HCT116 (cell line): ENCODE measurements around the gene TMOD4. TPM values are rescaled to one million over a fixed set of nuclear protein-coding genes. Genes with fewer than 3 reads are reported as not detected.
A peak's percentile ranks its signal among the peaks of the same experiment; 100 is the strongest.

ENCODE experiments used
- ATAC-seq: fragments of 200-7000 bp; cut with Tn5 transposase; 2 replicates; pipeline ENCODE4 v1.9.1; 2020; ENCODE audit warnings: mild to moderate bottlenecking, moderate library complexity
- BruUV-seq: library from RNA; stranded (reverse); fragments of 400-500 nt; replicated peaks from 2 replicates; lab custom pipeline; 2021; lab: Mats Ljungman, UMichigan
- CTCF ChIA-PET: fragments of 300-600 bp; sonication (Branson Sonifier 250); formaldehyde crosslinking; loops from one replicate; lab custom pipeline; 2021; ENCODE audit warnings: antibody characterized with exemption; lab: Charles Lee
- POLR2A ChIA-PET: fragments of 300-600, 350-600 bp; sonication (Branson Sonifier 250); formaldehyde crosslinking; loops from one replicate; lab custom pipeline; 2021; ENCODE audit warnings: antibody characterized with exemption; lab: Charles Lee
- RAD21 ChIA-PET, 2 experiments: fragments of 300-600 bp; sonication (Branson Sonifier 250); formaldehyde crosslinking; loops; one replicate each; lab custom pipeline; 2023; ENCODE audit warnings: low total read pairs in 2 of 2; ENCODE audit not compliant: uncharacterized antibody in 2 of 2, unreplicated experiment in 2 of 2, low non-redundant PET in 1 of 2; lab: Charles Lee
- DNase-seq: peaks from one replicate; pipeline ENCODE4 v3.0.0-alpha.2; 2010; ENCODE audit warnings: low read depth, low spot score
- H2AFZ ChIP-seq: fragments of 200-600 bp; shearing (Covaris generic), sonication (generic); 2 replicates; pipeline ENCODE4 v1.6.1; 2017; ENCODE audit warnings: low read depth, mixed run types, mixed read lengths, antibody characterized with exemption, low read length; ENCODE audit not compliant: poor library complexity, severe bottlenecking
- H3K27ac ChIP-seq: 2 replicates; pipeline ENCODE4 v1.5.1; 2012; ENCODE audit warnings: low read depth, low read length
- H3K27me3 ChIP-seq: fragments of 200-600 bp; sonication (generic); 2 replicates; pipeline ENCODE4 v1.6.1; 2016; ENCODE audit warnings: mixed run types, low read length, mixed read lengths; ENCODE audit not compliant: insufficient read depth
- H3K36me3 ChIP-seq, 2 experiments: fragments of 200-500 bp in 1 of 2; fragments of 200-600 bp in 1 of 2; sonication (Bioruptor generic) in 1 of 2; sonication (generic) in 1 of 2; 2 replicates each; pipeline versions ENCODE4 v1.5.1 to v1.6.1; 2014 to 2016; ENCODE audit warnings: low read length in 2 of 2, inconsistent platforms in 1 of 2, mixed read lengths in 1 of 2, mixed run types in 1 of 2; ENCODE audit not compliant: insufficient read depth in 2 of 2, control insufficient read depth in 1 of 2
- H3K4me1 ChIP-seq, 2 experiments: fragments of 200-600 bp in 1 of 2; sonication (generic) in 1 of 2; 2 replicates each; pipeline versions ENCODE4 v1.5.1 to v1.6.1; 2012 to 2017; ENCODE audit warnings: low read length in 2 of 2, inconsistent platforms in 1 of 2, mild to moderate bottlenecking in 1 of 2, mixed read lengths in 1 of 2, mixed run types in 1 of 2, moderate library complexity in 1 of 2; ENCODE audit not compliant: insufficient read depth in 2 of 2, control insufficient read depth in 1 of 2
- H3K4me2 ChIP-seq: fragments of 200-600 bp; sonication (generic); 2 replicates; pipeline ENCODE4 v1.6.1; 2017; ENCODE audit warnings: mixed run types, low read length, mixed read lengths
- H3K4me3 ChIP-seq, 2 experiments: fragments of 200-600 bp in 1 of 2; sonication (generic) in 1 of 2; replicated peaks in 1 of 2; 2 replicates each; pipeline ENCODE4 v1.5.1; 2011 to 2016; ENCODE audit warnings: low read length in 2 of 2, control low read depth in 1 of 2, low read depth in 1 of 2, mild to moderate bottlenecking in 1 of 2, mixed read lengths in 1 of 2, mixed run types in 1 of 2
- H3K79me2 ChIP-seq: fragments of 200-600 bp; sonication (generic); 2 replicates; pipeline ENCODE4 v1.6.1; 2017; ENCODE audit warnings: mild to moderate bottlenecking, mixed run types, low read length, moderate library complexity, mixed read lengths; ENCODE audit not compliant: insufficient read depth
- H3K9ac ChIP-seq: fragments of 200-600 bp; sonication (generic); 2 replicates; pipeline ENCODE4 v1.6.1; 2016; ENCODE audit warnings: low read length, mixed read lengths
- H3K9me2 ChIP-seq: fragments of 200-600 bp; sonication (generic), shearing (Covaris generic); 2 replicates; pipeline ENCODE4 v1.6.1; 2017; ENCODE audit warnings: mixed run types, mild to moderate bottlenecking, moderate library complexity; ENCODE audit not compliant: insufficient read depth
- H3K9me3 ChIP-seq, 2 experiments: fragments of 200-500 bp in 1 of 2; fragments of 200-600 bp in 1 of 2; sonication (Bioruptor generic) in 1 of 2; sonication (generic) in 1 of 2; 2 replicates each; pipeline ENCODE4 v1.6.1; 2014 to 2017; ENCODE audit warnings: low read length in 2 of 2, mixed read lengths in 2 of 2, inconsistent platforms in 1 of 2, low read depth in 1 of 2, mild to moderate bottlenecking in 1 of 2, mixed run types in 1 of 2, moderate library complexity in 1 of 2; ENCODE audit not compliant: control insufficient read depth in 1 of 2, insufficient read depth in 1 of 2
- H4K20me1 ChIP-seq: fragments of 200-600 bp; sonication (generic), shearing (Covaris generic); 2 replicates; pipeline ENCODE4 v1.6.1; 2017; ENCODE audit warnings: mixed run types, mild to moderate bottlenecking, moderate library complexity; ENCODE audit not compliant: insufficient read depth
- CEBPB ChIP-seq: IDR thresholded peaks from 2 replicates; pipeline ENCODE4 v1.6.1; 2012; ENCODE audit warnings: low read depth
- ELF1 ChIP-seq: IDR thresholded peaks from 2 replicates; pipeline ENCODE4 v1.6.1; 2012; ENCODE audit warnings: low read depth, borderline replicate concordance
- EZH2 ChIP-seq: fragments of 200-600 bp; sonication (generic); IDR thresholded peaks from 2 replicates; pipeline ENCODE4 v1.6.1; 2017; ENCODE audit warnings: antibody characterized with exemption, mixed run types
- FOSL1 ChIP-seq: IDR thresholded peaks from 2 replicates; pipeline ENCODE4 v1.6.1; 2012; ENCODE audit warnings: low read depth
- POLR2AphosphoS5 ChIP-seq: IDR thresholded peaks from 2 replicates; pipeline ENCODE4 v1.6.1; 2011; ENCODE audit warnings: mild to moderate bottlenecking, low read depth, low read length, moderate library complexity
- RAD21 ChIP-seq: IDR thresholded peaks from 2 replicates; pipeline ENCODE4 v1.6.1; 2012; ENCODE audit warnings: low read depth, mild to moderate bottlenecking
- SP1 ChIP-seq: IDR thresholded peaks from 2 replicates; pipeline ENCODE4 v1.6.1; 2012; ENCODE audit warnings: low read depth
- TCF7L2 ChIP-seq: IDR thresholded peaks from 2 replicates; pipeline ENCODE4 v1.7.0; 2011; ENCODE audit warnings: borderline replicate concordance, inconsistent platforms; ENCODE audit not compliant: insufficient read depth, insufficient read length; ENCODE audit errors: extremely low read depth
- intact Hi-C: fragments of 100-400 bp; cut with micrococcal nuclease; formaldehyde crosslinking; loops from 2 replicates; pipeline ENCODE4 v1.10.0; 2022
- total RNA-seq: library from RNA; stranded (reverse); gene quantifications from one replicate; pipeline ENCODE4 v1.2.1, GENCODE V29; 2021; ENCODE audit not compliant: unreplicated experiment
- TF ChIP-seq, protein P1 (sequence below), 3 experiments: fragments of 200-600 bp in 1 of 3; sonication (generic) in 1 of 3; IDR thresholded peaks in 2 of 3; conservative IDR thresholded peaks in 1 of 3; 2 replicates each; pipeline ENCODE4 v1.5.1; 2012 to 2017; ENCODE audit warnings: low read depth in 2 of 3, low read length in 2 of 3, antibody characterized with exemption in 1 of 3, borderline replicate concordance in 1 of 3, control low read depth in 1 of 3, mild to moderate bottlenecking in 1 of 3, mixed read lengths in 1 of 3, mixed run types in 1 of 3, moderate library complexity in 1 of 3; ENCODE audit not compliant: insufficient read depth in 1 of 3

The TMOD4 gene
- total RNA-seq, 1 experiment from 2014 or later, result 1.8 TPM

DNA sequence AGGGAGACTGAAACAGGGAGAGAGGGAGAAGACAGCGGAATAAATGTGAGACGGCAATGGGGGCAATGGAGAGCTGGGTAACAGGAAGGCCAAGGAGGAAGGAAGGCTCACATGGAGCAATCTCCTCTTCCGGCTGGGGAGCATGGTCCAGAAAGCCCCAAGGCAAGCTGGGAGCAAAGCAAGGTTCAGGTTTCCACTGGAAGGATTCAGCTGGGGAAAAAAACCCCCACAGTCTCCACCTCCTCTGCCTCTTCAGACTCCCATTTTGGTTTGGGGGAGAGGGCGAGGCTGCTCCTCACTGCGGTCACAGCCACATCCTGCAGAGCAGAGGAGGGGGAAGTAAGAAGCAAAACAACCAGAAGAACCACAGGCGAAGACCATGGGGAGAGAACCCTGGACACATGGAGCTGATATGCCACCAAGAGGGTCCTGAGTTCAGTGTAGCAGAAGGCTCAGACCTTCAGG is 18.7 kb downstream of the TMOD4 start:
- BruUV-seq, result no TSS peak
- ChIA-PET RAD21 (no interaction called here), POLR2A (no interaction called here), CTCF (interaction anchor here (0.7 to 5.8 kb wide), 4 partner anchors 14 to 150 kb away, joined by 3 to 63 read pairs (median 3); partner anchors contain the start of gene MINDY1)
- Histone ChIP-seq H3K4me3 (no peak overlapping the region), H4K20me1 (no peaks in the 10 kb centered on the region), H2AFZ (no peak overlapping the region), H3K27ac (no peak overlapping the region), H3K4me2 (no peak overlapping the region), H3K36me3 (peaks cover 0 to 9% of the 10 kb centered on the region in 2 experiments; a peak in 2 of 4 replicates), H3K9me2 (no peaks in the 10 kb centered on the region), H3K79me2 (no peaks in the 10 kb centered on the region), H3K9ac (no peak overlapping the region), H3K4me1 (peaks cover 2 to 6% of the 10 kb centered on the region in 2 experiments; a peak in 3 of 4 replicates), H3K27me3 (no peaks in the 10 kb centered on the region), H3K9me3 (no peaks in the 10 kb centered on the region)
- DNase-seq, result no peak
- TF ChIP-seq RAD21 (no peak), ELF1 (no peak)
- intact Hi-C loops, result no loop called here
- no peak for ATAC-seq

DNA sequence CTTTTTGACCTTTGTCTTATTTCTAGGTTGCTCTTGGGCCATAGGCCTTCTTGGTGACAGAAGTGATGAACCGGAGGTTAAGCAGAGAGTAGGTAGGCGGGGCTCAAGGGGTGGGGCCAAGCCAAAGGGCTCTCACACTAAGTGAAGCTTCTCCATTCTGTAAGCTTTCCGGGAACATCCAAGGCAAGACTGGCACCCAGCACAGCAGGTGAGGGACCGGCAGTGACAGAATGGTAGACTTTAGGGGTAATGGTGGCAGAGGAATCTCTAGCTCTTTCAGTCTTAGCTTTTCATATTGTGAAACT is 19.3 kb downstream of the TMOD4 start, which contains the start of gene TNFAIP8L2:
TSS of gene TNFAIP8L2 (plus strand) at position 135 of the 305 bp plus-strand sequence. CDS start 2,049 bp downstream, outside the sequence.
- no peak for DNase-seq
- no peak within 1 kb of the TSS for H2AFZ ChIP-seq
- H4K20me1 ChIP-seq, result no peaks in the 10 kb centered on the region
- no peak within 1 kb of the TSS for H3K9ac ChIP-seq
- no peaks in the 10 kb centered on the region for H3K9me2 ChIP-seq
- H3K4me2 ChIP-seq, result no peak within 1 kb of the TSS; the same call in 1 of the 2 replicates
- H3K4me1 ChIP-seq, result peaks cover 2 to 6% of the 10 kb centered on the region in 2 experiments; a peak in 3 of 4 replicates
- H3K9me3 ChIP-seq, result no peaks in the 10 kb centered on the region
- peaks cover 0 to 9% of the 10 kb centered on the region in 2 experiments; a peak in 2 of 4 replicates for H3K36me3 ChIP-seq
- TF ChIP-seq CEBPB, result no peak
- TF ChIP-seq SP1, result no peak
- TF ChIP-seq RAD21, result no peak
- TF ChIP-seq, protein P1, sequence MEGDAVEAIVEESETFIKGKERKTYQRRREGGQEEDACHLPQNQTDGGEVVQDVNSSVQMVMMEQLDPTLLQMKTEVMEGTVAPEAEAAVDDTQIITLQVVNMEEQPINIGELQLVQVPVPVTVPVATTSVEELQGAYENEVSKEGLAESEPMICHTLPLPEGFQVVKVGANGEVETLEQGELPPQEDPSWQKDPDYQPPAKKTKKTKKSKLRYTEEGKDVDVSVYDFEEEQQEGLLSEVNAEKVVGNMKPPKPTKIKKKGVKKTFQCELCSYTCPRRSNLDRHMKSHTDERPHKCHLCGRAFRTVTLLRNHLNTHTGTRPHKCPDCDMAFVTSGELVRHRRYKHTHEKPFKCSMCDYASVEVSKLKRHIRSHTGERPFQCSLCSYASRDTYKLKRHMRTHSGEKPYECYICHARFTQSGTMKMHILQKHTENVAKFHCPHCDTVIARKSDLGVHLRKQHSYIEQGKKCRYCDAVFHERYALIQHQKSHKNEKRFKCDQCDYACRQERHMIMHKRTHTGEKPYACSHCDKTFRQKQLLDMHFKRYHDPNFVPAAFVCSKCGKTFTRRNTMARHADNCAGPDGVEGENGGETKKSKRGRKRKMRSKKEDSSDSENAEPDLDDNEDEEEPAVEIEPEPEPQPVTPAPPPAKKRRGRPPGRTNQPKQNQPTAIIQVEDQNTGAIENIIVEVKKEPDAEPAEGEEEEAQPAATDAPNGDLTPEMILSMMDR (IDR thresholded peaks at IDR 0.05 in 2 of 3, conservative IDR thresholded peaks at IDR 0.05 in 1 of 3; ENCODE audit: borderline replicate concordance in 1 of 3, insufficient read depth in 1 of 3, low read depth in 2 of 3, low read length in 2 of 3), result no peak
- no peak for TF ChIP-seq POLR2AphosphoS5
- TF ChIP-seq TCF7L2, result no peak
- no peak for TF ChIP-seq EZH2
- TF ChIP-seq FOSL1, result no peak
- no TSS peak for BruUV-seq
- H3K27ac ChIP-seq, result no peak within 1 kb of the TSS
- CTCF ChIA-PET, result interaction anchor here (0.7 to 5.8 kb wide), 4 partner anchors 14 to 150 kb away, joined by 3 to 63 read pairs (median 3); partner anchors contain the start of gene MINDY1
- intact Hi-C loops, result loop anchor here (1.0 kb wide), 3 partner anchors 57 to 132 kb away; no protein-coding TSS in a partner anchor
- POLR2A ChIA-PET, result no interaction called here
- no peaks in the 10 kb centered on the region for H3K27me3 ChIP-seq
- no peak within 1 kb of the TSS for H3K4me3 ChIP-seq
- H3K79me2 ChIP-seq, result no peaks in the 10 kb centered on the region
- ATAC-seq, result peak; percentile 82
- RAD21 ChIA-PET, result no interaction called here
